ENCODE results near the gene NCAM1.

GRCh38 chr11:113305440-113306336 is 344.5 kb downstream of the NCAM1 start:
- TF ChIP-seq ELF4 (IDR thresholded peaks at IDR 0.05) = no peak
- TF ChIP-seq FOXA1 (IDR thresholded peaks at IDR 0.05) = no peak
- no peak for TF ChIP-seq ZNF384 (IDR thresholded peaks at IDR 0.05)
- no peak for TF ChIP-seq PKNOX1 (IDR thresholded peaks at IDR 0.05)
- no peak for TF ChIP-seq SUZ12 (IDR thresholded peaks at IDR 0.05)
- no peak for TF ChIP-seq NFRKB (IDR thresholded peaks at IDR 0.05)
- no peak for TF ChIP-seq FOXM1 (IDR thresholded peaks at IDR 0.05; ENCODE audit: borderline replicate concordance)
